Right lobe of liver (tissue), 4 donors: ENCODE results near the gene SMARCD1.

Source experiments
- CTCF ChIP-seq, 4 donors: fragments of 200-600 bp in 3 of 4; fragments of 450-650 bp in 1 of 4; IDR thresholded peaks; one replicate each; pipeline versions ENCODE4 v1.5.1 to v1.8.0; 2016 to 2022; ENCODE audit warnings: antibody characterized with exemption in 4 of 4, mild to moderate bottlenecking in 2 of 4
- POLR2A ChIP-seq: fragments of 450-650 bp; IDR thresholded peaks from one replicate; pipeline ENCODE4 v1.6.1; 2017; ENCODE audit warnings: antibody characterized with exemption, mild to moderate bottlenecking
- donor health status: DM: no; HTN: no; CAD: no.
- donor health status: DM: no; HTN: no; CAD: no.
- donor health status: DM: no; HTN: yes; CAD: no.

GRCh38 chr12:50052544-50052943 lies 32.6 kb upstream of the SMARCD1 start:
- TF ChIP-seq POLR2A (no peak), CTCF (IDR thresholded peaks at IDR 0.05) (no peak)
